ENCODE data around the gene MYBPC3. TPM values are rescaled to one million over a fixed set of nuclear protein-coding genes. Genes with fewer than 3 reads are reported as not detected.

The MYBPC3 gene
- polyA plus RNA-seq, 2 of the 4 experiments (the other 2 are of a cell fraction), result 0.05 to 0.06 TPM

GRCh38 chr11:47398551-47398950, 46.0 kb upstream of the MYBPC3 start:
- Histone ChIP-seq H3K4me1 (peaks cover 6% of the 10 kb centered on the region; the same call in 2 of the 3 replicates), H3K4me3 (no peak overlapping the region), H3K4me2 (no peak overlapping the region), H3K9me3 (no peaks in the 10 kb centered on the region), H3K27ac (no peak overlapping the region)
- ATAC-seq (peak in 1 of 2 experiments; percentile 11; a peak in 1 of 6 replicates), FAIRE-seq (no peak), DNase-seq (ENCODE audit: low read depth in 1 of 2, low spot score in 1 of 2) (no peak)
- ChIA-PET POLR2A (no interaction called here), CTCF (interaction anchor here (0.6 to 3.9 kb wide), 7 partner anchors 9 to 490 kb away, joined by 3 to 27 read pairs (median 3); no protein-coding TSS in a partner anchor)
- 80% methylated on average over 1 of the region's 1 CpG for WGBS (ENCODE audit: missing lambda C conversion rate)
- TF ChIP-seq NPAS2 (CRISPR knock-in tag; IDR thresholded peaks at IDR 0.05; ENCODE audit: borderline replicate concordance) (no peak), CBX8 (IDR thresholded peaks at IDR 0.05) (no peak), POLR2AphosphoS2 (conservative IDR thresholded peaks at IDR 0.05; ENCODE audit: low read length) (no peak), RNF2 (IDR thresholded peaks at IDR 0.05; ENCODE audit: borderline replicate concordance, low read depth) (no peak), HEYL (CRISPR knock-in tag; IDR thresholded peaks at IDR 0.05) (no peak), JUN (IDR thresholded peaks at IDR 0.05) (no peak), FOXS1 (CRISPR knock-in tag; IDR thresholded peaks at IDR 0.05) (no peak), EP300 (IDR thresholded peaks at IDR 0.05) (no peak), HES2 (IDR thresholded peaks at IDR 0.05) (no peak), ZC3H11A (IDR thresholded peaks at IDR 0.05) (no peak), PHF8 (IDR thresholded peaks at IDR 0.05; ENCODE audit: borderline replicate concordance, low read depth) (no peak), ESRRA (IDR thresholded peaks at IDR 0.05; ENCODE audit: borderline replicate concordance, low read length) (no peak), PBX3 (IDR thresholded peaks at IDR 0.05) (no peak), HOXB5 (CRISPR knock-in tag; IDR thresholded peaks at IDR 0.05) (no peak), TP53 (CRISPR knock-in tag; IDR thresholded peaks at IDR 0.05) (no peak), ELK1 (IDR thresholded peaks at IDR 0.05; ENCODE audit: low read depth, low read length) (no peak), NR3C1 (IDR thresholded peaks at IDR 0.05) (no peak)

GRCh38 chr11:47398011-47398410, 45.5 kb upstream of the MYBPC3 start:
- Histone ChIP-seq H3K9me3 (no peaks in the 10 kb centered on the region), H3K4me2 (no peak overlapping the region), H3K27ac (no peak overlapping the region), H3K4me1 (peaks cover 6% of the 10 kb centered on the region; the same call in 2 of the 3 replicates), H3K4me3 (no peak overlapping the region)
- ChIA-PET POLR2A (no interaction called here), CTCF (interaction anchor here (1.6 to 3.9 kb wide), 3 partner anchors 9 to 25 kb away, joined by 3 to 27 read pairs (median 6); no protein-coding TSS in a partner anchor)
- TF ChIP-seq SMC3 (IDR thresholded peaks at IDR 0.05) (no peak), HMGXB4 (CRISPR knock-in tag; IDR thresholded peaks at IDR 0.05; ENCODE audit: borderline replicate concordance) (no peak), BCL3 (IDR thresholded peaks at IDR 0.05) (no peak), MAX (IDR thresholded peaks at IDR 0.05) (no peak), MAFK (IDR thresholded peaks at IDR 0.05; ENCODE audit: partially characterized antibody) (no peak), CHD2 (IDR thresholded peaks at IDR 0.05; ENCODE audit: low read length, partially characterized antibody) (no peak), RAD21 (conservative IDR thresholded peaks at IDR 0.05 in 1 of 2, IDR thresholded peaks at IDR 0.05 in 1 of 2) (no peak), JUNB (IDR thresholded peaks at IDR 0.05) (no peak), KDM1A (IDR thresholded peaks at IDR 0.05; ENCODE audit: low read depth) (no peak), ESRRA (IDR thresholded peaks at IDR 0.05; ENCODE audit: borderline replicate concordance, low read length) (no peak), HOXA7 (CRISPR knock-in tag; IDR thresholded peaks at IDR 0.05) (no peak), POLR2A (IDR thresholded peaks at IDR 0.05; ENCODE audit: low read length) (no peak), SREBF2 (IDR thresholded peaks at IDR 0.05) (no peak)
- 86% methylated on average over 3 of the region's 3 CpGs for WGBS (ENCODE audit: missing lambda C conversion rate)
- ATAC-seq (no peak), FAIRE-seq (no peak), DNase-seq (ENCODE audit: low read depth in 1 of 2, low spot score in 1 of 2) (no peak)
